Activated CD8-positive, alpha-beta memory T cell treated with anti-CD3 and anti-CD28 coated beads, Interleukin-2, amount 50 U/mL, for 1 hour (primary cell): ENCODE results near the gene CALD1.

Source experiments
- DNase-seq: peaks from one replicate; pipeline ENCODE4 v3.0.0-alpha.2; 2020; ENCODE audit errors: extremely low read depth

Gene CALD1

DNA sequence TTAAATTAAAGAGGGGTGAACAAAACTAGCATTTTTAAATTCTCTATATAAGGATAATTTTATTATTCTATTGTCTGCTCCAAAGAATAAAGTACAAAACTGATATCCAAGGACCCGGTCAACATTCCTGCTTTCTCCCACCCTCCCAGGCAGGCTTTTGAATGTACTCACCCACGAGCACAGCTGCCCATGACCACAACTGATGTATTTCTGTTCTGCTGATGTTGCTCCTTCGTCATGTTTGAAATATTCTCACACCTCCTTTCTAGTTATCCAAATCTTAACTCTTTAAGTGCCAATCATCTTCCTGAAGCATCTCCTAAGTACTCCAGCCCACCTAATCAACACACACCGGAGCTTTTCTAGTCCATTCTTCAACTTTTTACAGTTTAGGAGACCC lies 46.7 kb downstream of the CALD1 start:
- no peak for DNase-seq

DNA sequence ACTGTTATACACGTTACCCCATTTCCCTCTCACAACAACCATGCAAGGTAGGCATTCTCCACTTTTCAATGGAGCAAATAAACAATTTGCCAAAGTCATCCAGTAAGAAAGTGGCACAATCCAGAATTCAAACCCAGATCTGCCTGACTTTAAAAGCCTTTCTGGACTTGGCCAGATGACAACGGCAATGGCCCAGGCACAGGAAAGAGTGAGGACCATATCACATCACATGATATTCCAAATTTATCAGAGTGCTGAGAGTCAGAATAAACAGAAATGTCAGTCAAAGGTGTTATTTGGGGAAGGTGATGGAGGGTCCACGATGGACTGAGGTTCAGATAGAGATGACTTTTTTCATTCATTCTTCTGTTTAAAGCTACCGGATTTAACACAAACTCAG lies 48.0 kb downstream of the CALD1 start:
- DNase-seq: no peak

DNA sequence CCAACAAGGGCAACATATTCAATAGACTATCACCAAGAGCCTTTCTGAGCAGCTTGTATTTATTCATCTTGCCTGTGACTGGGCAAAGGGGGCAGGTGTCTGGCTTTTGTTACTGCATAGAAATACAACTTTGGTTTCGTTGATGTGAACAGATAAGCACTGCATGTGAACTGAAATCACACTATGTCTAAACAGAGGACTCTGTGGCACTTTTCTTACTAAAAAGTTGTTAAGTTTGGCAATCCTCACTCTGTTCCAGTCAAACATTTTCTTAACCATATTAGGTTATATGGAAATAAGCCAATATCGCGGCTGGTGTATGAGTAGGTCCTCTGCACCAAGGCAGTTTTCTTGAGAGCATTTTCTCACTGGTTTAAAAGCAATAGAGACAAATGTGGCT lies 48.5 kb downstream of the CALD1 start:
- DNase-seq: no peak

DNA sequence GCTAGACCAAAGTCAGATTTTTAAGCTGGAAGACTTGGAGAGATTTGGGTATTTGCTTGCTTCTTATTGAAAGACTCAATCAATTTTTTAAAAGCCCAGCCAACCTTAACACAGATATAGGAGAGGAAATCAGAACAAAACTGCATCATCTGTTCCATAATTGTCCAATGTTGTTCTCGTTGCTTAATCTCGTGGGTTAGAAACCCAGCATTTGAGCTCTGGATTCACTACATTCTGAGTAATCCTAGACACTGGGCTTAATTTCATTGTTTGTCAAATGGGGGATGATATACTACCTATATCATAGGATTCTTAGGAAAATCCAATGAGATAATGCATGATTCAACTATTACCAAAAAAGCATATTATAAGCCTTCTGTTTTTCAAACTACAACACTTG lies 48.9 kb downstream of the CALD1 start:
- DNase-seq: no peak

DNA sequence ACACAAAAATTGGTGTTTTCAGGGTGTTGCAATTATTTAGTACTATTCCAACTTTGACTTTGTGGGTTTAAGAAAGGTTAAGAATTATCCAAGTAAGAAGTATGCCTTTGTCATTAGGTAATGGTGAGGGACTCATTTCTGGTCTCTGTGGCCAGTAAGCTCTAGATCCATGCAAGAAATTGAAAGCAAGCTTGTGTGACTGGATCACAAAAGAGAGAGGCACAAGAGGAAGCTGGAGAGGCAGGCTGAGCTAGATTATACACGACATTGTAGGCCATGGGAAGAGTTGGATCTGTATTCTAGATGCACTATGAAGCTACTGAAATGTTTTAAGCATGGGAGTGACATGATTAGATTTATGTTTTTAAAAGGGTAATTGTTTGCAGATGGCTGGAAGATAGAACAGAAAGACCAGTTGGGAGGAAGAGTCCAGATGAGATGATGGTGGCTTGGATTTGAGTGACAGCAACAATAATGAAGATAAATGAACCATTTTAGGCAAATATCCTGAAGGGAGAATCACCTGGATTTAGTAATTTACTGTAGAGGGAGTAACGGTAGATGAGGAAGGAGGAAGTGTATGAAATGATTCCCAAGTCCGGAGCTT lies 50.0 kb downstream of the CALD1 start:
- no peak for DNase-seq

DNA sequence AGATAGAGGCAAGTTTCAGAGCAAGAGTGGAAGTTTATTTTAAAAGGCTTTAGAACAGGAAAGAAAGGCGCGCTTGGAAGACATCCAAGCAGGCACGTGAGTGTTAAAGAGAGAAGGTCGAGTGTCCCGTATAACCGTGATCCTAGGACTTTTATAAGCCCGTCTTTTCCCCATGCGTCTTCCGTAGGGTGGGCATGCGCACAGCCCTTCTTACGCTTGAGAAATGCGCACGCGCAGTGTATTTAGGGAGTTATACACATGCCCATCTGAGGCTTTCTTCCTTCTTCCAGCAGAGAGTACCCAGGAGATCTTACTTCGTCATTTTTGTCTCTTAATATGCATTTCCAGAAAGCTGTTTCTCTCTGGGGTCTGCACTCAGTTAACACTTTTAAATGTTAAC lies 52.4 kb downstream of the CALD1 start:
- no peak for DNase-seq

DNA sequence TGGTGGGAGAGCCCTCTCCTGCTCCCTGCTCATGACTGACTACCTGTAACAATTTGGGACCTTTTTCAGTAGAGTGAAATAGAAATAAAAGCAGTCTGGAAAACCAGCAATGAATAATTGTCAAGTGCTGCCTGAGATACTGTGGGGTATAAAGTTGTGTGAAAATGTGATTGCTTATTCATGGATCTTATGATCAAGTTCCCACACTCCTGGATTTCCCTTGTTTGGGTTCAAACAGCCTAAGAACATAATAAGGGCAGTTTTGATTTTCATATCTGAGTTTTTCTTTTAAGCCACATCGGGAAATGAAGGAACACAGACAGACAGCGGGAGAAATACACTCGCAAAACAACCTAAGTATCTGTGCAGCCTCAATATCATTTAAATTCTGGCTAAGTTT lies 52.9 kb downstream of the CALD1 start:
- DNase-seq: no peak

DNA sequence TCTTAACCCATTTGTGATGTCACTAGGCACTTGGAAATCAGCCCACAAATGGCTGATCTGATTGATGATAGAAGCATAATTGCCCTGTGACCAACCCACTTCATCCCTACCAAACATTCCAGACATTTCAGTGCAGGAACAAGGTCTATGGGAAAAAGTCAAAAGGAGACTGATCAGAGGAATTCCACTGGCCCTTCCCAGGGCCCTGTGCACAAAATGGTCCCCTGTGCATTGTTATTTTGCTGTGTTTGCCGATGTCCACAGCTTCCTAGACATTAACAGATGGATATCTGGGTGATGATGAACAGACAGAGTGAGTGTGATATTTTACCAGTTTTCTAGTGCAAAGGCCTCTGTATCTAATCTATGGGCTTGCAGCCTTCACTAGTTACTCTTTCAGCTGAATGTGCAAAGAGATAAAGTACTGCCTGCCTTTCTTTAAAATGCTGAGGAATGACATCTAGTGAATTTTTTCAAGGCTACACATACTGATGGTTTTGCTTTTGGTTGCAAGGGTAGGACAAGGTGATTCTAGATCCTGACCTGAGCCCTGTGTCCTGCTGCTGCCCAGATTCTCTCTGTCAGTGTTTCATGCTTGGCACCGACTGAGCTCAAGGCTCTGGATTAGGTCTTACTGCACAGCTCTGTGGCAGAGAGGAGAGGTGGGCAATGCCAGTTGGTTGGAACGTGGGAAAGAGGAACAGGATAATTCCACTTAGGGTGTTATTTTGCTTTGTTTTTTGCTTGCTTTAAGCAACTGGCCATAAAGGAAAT lies 55.4 kb downstream of the CALD1 start:
- DNase-seq: no peak

DNA sequence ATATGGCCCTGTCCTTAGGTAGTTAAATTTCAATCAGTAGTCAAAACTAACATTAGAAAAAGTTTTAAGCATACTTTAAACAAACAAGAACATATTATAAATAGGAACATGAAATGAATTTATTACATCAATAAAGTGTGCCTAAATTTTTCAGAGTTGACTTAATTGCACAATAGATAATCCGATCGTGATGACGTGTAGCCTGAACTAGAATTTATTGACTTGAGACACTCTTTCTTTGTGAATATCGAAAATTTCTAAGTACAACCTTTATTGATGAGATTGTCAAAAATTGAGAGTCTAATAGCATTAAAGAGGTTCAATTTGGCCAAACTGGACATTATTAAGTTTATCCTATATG lies 56.0 kb downstream of the CALD1 start:
- DNase-seq: no peak

DNA sequence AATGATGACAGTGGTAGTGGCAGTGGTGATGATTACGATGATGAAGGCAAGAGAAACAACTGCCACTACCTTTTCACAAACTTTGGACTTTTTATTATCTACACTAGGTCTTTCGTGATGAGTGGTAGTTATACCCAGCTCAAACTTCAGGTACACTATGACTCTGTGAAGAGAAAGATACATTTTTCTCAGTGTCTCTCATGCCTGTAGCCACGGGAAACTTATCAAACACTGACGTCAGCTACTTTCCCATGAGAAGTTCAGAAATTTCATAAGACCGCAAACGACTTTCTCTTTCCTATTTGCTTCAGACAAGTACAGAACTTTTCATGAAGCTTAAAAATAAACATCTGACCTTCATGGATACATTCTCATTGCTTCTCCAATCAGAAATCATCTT lies 57.0 kb downstream of the CALD1 start:
- DNase-seq: no peak

DNA sequence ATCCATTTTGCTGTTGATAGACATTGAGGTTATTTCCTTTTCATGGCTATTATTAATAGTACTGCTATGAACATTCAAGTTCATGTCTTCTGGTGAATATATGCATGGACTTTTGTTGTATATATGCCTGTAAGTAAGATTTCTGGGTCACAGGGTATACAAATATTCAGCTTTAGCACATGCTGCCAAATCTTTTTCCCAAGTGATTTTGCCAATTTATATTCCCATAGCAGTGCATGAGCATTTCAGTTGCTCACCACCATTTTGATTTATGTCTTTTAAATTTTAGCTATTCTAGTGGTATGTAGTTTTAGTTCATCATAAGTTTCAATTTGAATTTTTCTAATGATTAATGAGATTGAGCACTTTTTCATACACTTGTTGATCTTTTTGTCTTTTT lies 59.9 kb downstream of the CALD1 start:
- no peak for DNase-seq

DNA sequence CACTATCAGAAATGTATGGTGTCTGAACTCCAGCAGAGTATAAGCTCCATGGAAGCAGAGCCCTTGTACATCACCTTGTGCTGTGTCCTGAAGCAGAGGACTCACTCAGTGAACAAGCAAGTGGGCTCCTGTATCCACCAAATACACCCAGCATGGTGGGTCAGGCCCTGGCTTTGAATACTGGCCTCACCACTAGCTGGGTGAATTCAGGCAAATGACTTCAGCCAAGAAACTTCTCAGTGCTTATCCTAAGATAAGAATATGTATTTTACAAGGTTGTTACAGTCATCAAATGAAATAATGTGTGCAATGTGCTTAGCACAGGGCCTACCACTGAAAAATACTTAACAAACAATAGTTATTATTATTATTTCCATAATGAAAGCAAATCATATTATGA lies 62.6 kb downstream of the CALD1 start:
- DNase-seq: no peak

DNA sequence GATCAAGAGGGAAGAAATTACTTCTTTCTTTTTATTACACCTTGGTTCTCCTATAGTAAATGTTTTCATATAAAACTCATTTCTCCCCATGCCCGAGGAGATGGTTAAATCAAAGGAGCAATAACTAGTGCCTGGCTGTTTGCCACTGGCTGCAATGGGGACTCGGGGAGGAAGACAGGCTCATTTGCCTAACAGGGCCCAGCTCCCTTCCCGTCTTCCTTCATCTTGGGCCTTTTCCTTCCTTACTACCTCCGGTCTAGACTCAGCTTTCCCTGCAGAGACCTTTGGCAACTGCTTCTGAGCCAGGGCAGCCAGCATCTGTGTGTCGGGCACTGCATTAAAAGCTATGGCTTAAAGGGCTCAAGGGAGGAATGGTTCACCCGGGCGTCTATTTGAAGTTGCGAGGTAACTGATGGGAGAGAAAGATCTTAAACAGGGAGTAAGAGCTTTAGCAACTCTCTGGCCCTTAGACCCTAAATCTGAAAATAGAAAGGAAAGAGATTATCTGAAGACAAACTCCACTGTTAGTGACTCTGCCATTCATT lies 63.5 kb downstream of the CALD1 start:
- no peak for DNase-seq

DNA sequence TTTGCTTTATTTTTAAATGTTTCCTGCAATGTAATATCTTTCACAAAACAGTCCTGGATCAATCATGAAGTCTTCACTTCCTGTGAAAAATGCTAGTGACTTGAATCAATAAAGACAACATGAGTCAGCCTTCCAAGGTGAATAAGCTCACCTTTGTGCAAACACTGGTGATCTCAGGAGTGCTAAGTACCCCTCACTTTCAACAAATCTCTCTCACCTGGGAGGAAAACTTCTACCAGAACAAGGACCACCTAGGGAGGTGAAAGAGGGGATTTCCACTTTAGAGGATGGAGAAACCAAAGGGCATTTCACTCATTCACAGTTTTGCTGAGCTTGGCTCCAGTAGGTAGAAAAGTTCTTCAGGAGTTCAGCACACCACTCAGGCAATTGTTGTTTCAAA lies 64.8 kb downstream of the CALD1 start:
- no peak for DNase-seq

DNA sequence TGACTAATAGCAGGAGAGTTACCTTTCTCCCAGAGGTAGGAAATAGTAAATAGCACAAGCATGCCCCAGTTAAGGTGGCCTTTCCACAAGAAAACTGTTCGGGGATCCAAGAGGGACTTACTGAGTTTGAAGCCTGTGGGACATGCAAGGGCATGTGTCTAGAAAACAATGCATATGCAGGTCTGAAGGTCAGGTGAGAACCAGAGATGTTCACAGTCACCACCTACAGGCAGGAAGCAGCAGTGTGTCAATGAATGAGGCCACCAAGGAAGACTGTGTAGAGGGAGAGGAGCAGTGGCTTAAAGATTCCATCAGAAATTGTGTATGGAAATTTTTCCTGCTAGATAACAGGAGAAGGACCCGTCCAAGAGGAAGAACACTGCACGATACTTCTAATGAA lies 66.0 kb downstream of the CALD1 start:
- DNase-seq: no peak

DNA sequence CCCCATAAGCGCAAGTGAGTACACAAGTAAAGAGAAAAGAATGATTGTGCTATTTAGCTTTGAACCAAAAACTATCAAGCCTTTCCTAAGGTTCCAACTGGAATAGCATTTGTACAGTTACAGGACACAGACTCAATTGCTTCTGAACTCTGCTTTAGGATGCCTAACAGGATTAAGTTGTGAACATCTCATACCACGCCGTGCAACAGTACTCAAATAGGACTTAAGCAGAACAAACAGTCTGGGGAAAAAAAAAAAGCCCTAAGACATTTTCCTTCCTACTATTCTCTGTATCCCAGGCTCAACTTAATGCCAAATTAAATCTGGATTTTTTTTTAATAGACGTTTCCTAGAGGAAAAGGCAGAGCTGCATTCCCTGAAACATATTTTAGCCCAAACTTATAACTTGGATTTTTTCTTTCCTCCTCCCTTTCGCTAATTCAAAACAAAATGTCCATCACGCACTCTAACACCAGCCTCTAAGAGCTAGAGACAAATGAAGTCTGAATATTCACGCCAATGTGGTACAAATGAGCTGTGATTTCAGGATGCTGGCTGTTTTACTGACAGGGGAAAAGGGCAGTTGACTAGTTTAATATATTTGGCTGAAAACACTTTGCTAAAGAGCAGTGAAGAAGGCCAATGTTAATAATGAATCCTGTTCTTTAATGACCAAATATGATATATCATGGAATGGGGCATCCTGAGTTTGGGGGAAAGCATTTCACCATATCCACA lies 68.6 kb downstream of the CALD1 start:
- DNase-seq: no peak

DNA sequence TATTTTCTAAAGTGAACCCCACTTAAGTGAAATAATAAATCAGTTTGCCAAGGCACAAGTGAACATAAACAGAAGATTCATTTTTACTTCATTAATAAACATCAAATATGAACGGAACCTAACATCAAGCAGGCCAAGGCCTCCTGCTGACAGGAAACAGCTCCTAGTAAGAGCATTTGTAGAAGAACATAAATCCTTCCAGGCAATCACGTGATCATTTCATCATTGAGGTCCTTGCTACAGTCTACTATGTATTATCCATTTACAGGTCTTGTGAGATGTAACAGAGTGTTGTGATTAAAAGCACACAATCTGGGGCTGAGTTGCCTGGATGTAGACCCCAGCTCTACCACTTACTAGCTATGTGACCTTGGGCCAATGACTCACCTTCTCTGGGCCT lies 70.6 kb downstream of the CALD1 start:
- DNase-seq: no peak

DNA sequence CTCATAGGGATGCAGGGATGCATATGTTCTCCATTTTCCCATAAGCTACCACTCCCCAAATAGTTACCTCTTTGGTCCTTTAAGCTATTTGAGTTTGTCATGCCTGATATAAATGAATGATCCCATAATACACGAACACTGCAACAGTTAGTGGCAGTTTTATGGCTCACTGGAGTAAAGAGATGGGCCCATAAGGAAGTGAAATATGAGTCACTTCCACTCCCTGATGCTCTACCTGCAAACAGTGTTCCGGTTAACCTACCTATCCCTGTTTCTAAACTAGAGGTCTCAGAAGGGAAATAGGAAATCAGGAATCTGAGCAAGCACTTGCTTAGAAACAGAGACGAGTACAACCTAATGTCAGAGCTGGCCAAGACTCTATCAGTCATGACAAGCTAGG lies 71.7 kb downstream of the CALD1 start:
- no peak for DNase-seq

DNA sequence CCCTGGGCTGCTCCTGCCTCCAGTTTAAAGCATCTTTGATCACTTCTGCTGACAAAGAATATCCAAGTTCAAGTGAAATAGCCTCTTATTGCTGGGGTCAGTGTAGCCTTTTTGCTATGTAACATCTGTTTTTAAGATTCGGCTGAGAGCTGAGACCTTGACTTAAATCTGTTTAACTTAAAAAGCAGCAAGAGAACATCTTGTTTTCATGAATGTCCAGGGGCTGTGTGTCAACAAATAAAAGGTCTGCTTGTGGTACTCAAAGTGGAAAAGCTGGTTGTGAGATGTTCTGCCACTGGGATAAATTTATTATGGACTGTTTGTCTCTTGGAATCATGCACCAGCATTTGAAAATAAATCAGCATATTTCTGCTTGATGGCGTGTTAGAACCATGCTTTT lies 73.2 kb downstream of the CALD1 start:
- no peak for DNase-seq

DNA sequence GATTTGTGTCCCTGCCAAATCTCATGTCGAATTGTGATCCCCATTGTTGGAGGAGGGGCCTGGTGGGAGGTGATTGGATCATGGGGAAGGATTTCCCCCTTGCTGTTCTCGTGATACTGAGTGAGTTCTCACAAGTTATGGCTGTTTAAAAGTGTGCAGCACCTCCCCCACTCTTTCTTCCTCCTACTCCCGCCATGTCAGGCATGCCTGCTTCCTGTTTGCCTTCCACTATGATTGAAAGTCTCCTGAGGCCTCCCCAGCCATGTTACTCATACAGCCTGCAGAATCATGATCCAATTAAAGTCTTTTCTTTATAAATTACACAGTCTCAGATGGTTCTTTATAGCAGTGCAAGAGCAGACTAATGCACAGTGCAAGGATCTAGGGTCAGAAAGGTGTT lies 75.4 kb downstream of the CALD1 start:
- DNase-seq: no peak

DNA sequence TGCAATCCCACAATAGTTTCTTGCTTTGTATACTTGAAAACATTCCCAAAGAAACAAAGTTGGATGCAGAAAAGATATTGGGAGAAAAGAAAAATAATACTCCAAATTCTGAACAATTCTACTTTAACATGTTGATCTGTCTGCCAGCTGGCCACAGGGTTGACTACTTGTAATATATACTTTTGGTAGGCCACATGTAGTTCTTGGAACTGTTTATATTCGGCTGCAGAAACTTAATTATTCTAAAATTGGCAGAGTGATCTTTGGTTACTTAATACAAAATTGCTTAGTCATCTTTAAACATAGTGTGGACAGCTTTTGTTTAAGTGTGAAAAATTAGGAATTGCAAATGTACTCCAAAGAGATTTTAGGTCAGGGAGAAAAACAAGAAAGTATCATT lies 76.0 kb downstream of the CALD1 start:
- no peak for DNase-seq

DNA sequence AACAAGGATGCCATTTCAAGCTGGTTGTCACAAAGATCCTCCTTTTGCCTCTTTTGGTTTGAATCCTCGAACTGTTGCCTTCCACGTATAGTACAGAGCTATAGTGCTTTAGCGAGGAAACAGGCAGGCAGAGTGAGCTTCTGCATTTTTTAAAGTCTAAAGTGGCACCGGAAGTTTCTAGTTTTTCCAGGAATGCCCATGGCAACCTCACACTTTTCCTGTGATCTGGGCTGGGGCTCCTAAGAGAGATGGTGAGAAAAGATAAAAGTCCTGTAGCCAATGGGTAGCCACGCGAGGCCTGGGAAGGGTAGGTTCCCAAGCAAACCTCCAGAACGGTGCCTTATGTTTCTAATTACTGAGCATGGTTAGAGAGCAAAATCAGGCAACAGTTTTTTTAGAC lies 76.7 kb downstream of the CALD1 start:
- no peak for DNase-seq

DNA sequence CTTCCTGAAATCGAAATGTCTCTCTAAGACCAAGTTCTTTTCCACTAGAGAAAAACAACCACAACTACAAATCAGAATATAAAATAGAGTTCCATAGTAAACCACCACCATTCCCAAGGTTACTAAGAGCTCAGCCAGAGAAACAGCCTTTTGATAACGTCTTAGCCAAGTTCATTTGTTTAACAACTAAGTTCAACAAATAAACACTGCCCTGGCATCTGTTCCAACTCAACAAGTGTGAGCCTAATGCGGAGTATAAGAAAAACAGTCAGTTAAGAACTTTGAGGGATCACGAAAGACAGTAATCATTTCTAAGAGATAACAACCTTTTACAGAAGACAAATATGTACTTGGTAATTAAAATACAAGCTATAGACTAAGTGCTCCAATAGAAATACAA lies 77.3 kb downstream of the CALD1 start:
- no peak for DNase-seq
